B cell (primary cell): ENCODE measurements around the gene DLX1. TPM values are rescaled to one million over a fixed set of nuclear protein-coding genes. Genes with fewer than 3 reads are reported as not detected.

Experiments
- ATAC-seq: fragments of 200-7000 bp; cut with Tn5 transposase; one replicate; pipeline ENCODE4 v1.10.0; 2021; ENCODE audit warnings: low read depth, mild to moderate bottlenecking, moderate number of reproducible peaks, moderate library complexity
- CTCF ChIA-PET: fragments of 350-600 bp; sonication (Branson Sonifier 250); formaldehyde crosslinking; loops from one replicate; lab custom pipeline; 2021; ENCODE audit warnings: antibody characterized with exemption, inconsistent platforms; lab: Charles Lee
- POLR2A ChIA-PET: fragments of 350-600 bp; sonication (Branson Sonifier 250); formaldehyde crosslinking; loops from one replicate; lab custom pipeline; 2021; ENCODE audit warnings: antibody characterized with exemption; lab: Charles Lee
- DNase-seq: peaks from one replicate; pipeline ENCODE4 v3.0.0; 2013
- H2AFZ ChIP-seq: 2 replicates; pipeline ENCODE4 v1.6.1; 2012; ENCODE audit warnings: mild to moderate bottlenecking, low read depth, low read length; ENCODE audit not compliant: insufficient read depth, poor library complexity, severe bottlenecking
- H3K27ac ChIP-seq, 2 donors: 1 replicate in 1 of 2; 2 replicates in 1 of 2; pipeline ENCODE4 v1.5.1; 2012 to 2013; ENCODE audit warnings: low read length in 2 of 2, mild to moderate bottlenecking in 2 of 2, moderate library complexity in 1 of 2
- H3K27me3 ChIP-seq, 4 experiments: fragments of 200-600 bp in 1 of 4; sonication (generic) in 1 of 4; replicated peaks in 1 of 4; 1 replicate in 2 of 4; 2 replicates in 2 of 4; pipeline versions ENCODE4 v1.6.1 to v1.7.0; 2013 to 2016; ENCODE audit warnings: low read length in 3 of 4, mild to moderate bottlenecking in 2 of 4, mixed read lengths in 1 of 4, moderate library complexity in 1 of 4; ENCODE audit not compliant: insufficient read depth in 4 of 4, control insufficient read depth in 3 of 4; ENCODE audit errors: control extremely low read depth in 1 of 4
- H3K36me3 ChIP-seq, 2 experiments: replicated peaks in 1 of 2; 1 replicate in 1 of 2; 2 replicates in 1 of 2; pipeline versions ENCODE4 v1.6.1 to v1.7.1; 2013; ENCODE audit warnings: low read length in 1 of 2; ENCODE audit not compliant: insufficient read depth in 2 of 2, control insufficient read depth in 1 of 2; ENCODE audit errors: control extremely low read depth in 1 of 2, extremely low read depth in 1 of 2
- H3K4me1 ChIP-seq, 2 donors: fragments of 200-600 bp in 1 of 2; sonication (generic) in 1 of 2; 1 replicate in 1 of 2; 2 replicates in 1 of 2; pipeline versions ENCODE4 v1.5.1 to v1.6.1; 2013 to 2017; ENCODE audit warnings: low read length in 2 of 2; ENCODE audit not compliant: control insufficient read depth in 2 of 2, insufficient read depth in 2 of 2
- H3K4me2 ChIP-seq: replicated peaks from 2 replicates; pipeline ENCODE3; 2012; ENCODE audit warnings: mild to moderate bottlenecking, low read depth, low read length; ENCODE audit not compliant: poor library complexity, severe bottlenecking
- H3K4me3 ChIP-seq, 5 experiments: fragments of 200-600 bp in 1 of 5; sonication (generic) in 1 of 5; 1 replicate in 3 of 5; 2 replicates in 2 of 5; pipeline versions ENCODE4 v1.5.1 to v1.7.0; 2011 to 2016; ENCODE audit warnings: low read length in 4 of 5, mild to moderate bottlenecking in 4 of 5, low read depth in 2 of 5, control low read depth in 1 of 5, moderate library complexity in 1 of 5; ENCODE audit not compliant: insufficient read depth in 1 of 5; ENCODE audit errors: control extremely low read depth in 1 of 5, extremely low read depth in 1 of 5
- H3K79me2 ChIP-seq: fragments of 200-600 bp; sonication (generic); one replicate; pipeline ENCODE4 v1.6.0; 2016; ENCODE audit warnings: low read length; ENCODE audit not compliant: control insufficient read depth, insufficient read depth
- H3K9ac ChIP-seq: fragments of 200-600 bp; sonication (generic); 2 replicates; pipeline ENCODE4 v1.6.1; 2017; ENCODE audit warnings: mild to moderate bottlenecking, low read length, moderate library complexity
- H3K9me3 ChIP-seq, 3 donors: one replicate each; pipeline versions ENCODE4 v1.6.1 to v1.7.1; 2013; ENCODE audit warnings: low read length in 2 of 3; ENCODE audit not compliant: control insufficient read depth in 2 of 3, insufficient read depth in 1 of 3; ENCODE audit errors: control extremely low read depth in 1 of 3
- H4K20me1 ChIP-seq: 2 replicates; pipeline ENCODE4 v1.6.0; 2012; ENCODE audit warnings: mild to moderate bottlenecking, low read length; ENCODE audit not compliant: insufficient read depth, control insufficient read depth, poor library complexity, severe bottlenecking
- H3K27ac Mint-ChIP-seq: one replicate; pipeline ENCODE4 v1.8.0; 2021; ENCODE audit warnings: mixed read lengths
- H3K27me3 Mint-ChIP-seq: one replicate; pipeline ENCODE4 v1.8.0; 2021; ENCODE audit warnings: mixed read lengths
- H3K4me1 Mint-ChIP-seq: one replicate; pipeline ENCODE4 v1.8.0; 2021; ENCODE audit warnings: mixed read lengths
- H3K4me3 Mint-ChIP-seq: one replicate; pipeline ENCODE4 v1.8.0; 2021; ENCODE audit warnings: mixed read lengths
- H3K9me3 Mint-ChIP-seq: one replicate; pipeline ENCODE4 v1.8.0; 2022; ENCODE audit warnings: mixed read lengths; ENCODE audit not compliant: insufficient read depth
- CTCF ChIP-seq: fragments of 200-600 bp; IDR thresholded peaks from one replicate; pipeline ENCODE4 v1.8.0; 2022; ENCODE audit warnings: antibody characterized with exemption, mild to moderate bottlenecking
- EZH2 ChIP-seq: IDR thresholded peaks from 2 replicates; pipeline ENCODE4 v1.6.1; 2012; ENCODE audit warnings: borderline replicate concordance, low read depth, mild to moderate bottlenecking, moderate library complexity, low read length; ENCODE audit not compliant: insufficient read depth, poor library complexity, severe bottlenecking
- WGBS: methylation state at CpG from one replicate; pipeline ENCODE4 v1.1.5; 2013; ENCODE audit warnings: missing lambda C conversion rate; ENCODE audit not compliant: insufficient coverage; 5-methylcytosine and 5-hydroxymethylcytosine counted together
- intact Hi-C: fragments of 100-400 bp; cut with micrococcal nuclease; formaldehyde crosslinking; loops from one replicate; pipeline ENCODE4 v1.10.0; 2022
- polyA plus RNA-seq: library from polyadenylated mRNA; depleted of rRNA; stranded (reverse); fragments of >200 nt; gene quantifications from 2 replicates; pipeline ENCODE4 v1.2.3, GENCODE V29; 2012
- total RNA-seq, 2 donors: library from RNA; stranded (reverse); fragments of 120-200 nt in 1 of 2; gene quantifications; 1 replicate in 1 of 2; 2 replicates in 1 of 2; pipeline versions ENCODE4 v1.2.3 to v1.2.4, GENCODE V29; 2013 to 2022

Gene DLX1
- total and polyA plus RNA-seq, 2 donors (not counting 1 experiment from before 2014, with no cell fraction given), result not detected

- peaks cover 66% of the 10 kb centered on the region for H3K27me3 Mint-ChIP-seq
- Histone ChIP-seq H3K9me3 (peaks cover 2 to 83% (median 8%) of the 10 kb centered on the region in 3 donors), H3K4me2 (peak overlapping the region; percentile 76), H3K9ac (peak overlapping the region; percentile 54), H3K27me3 (peaks cover 7 to 96% (median 82%) of the 10 kb centered on the region in 4 experiments), H4K20me1 (no peaks in the 10 kb centered on the region), H3K4me3 (peak overlapping the region in 4 of 5 experiments; percentile 9 to 50 (median 28)), H3K4me1 (peaks cover 47 to 67% of the 10 kb centered on the region in 2 donors), H3K79me2 (no peaks in the 10 kb centered on the region), H3K27ac (no peak overlapping the region), H2AFZ (peak overlapping the region; percentile 37), H3K36me3 (no peaks in the 10 kb centered on the region)
- CTCF ChIA-PET, result no interaction called here
- peak overlapping the region; percentile 90 for H3K4me3 Mint-ChIP-seq
- intact Hi-C loops, result loop anchor here (5.0 kb wide), 1 partner anchor 1277 kb away; the partner anchor contains the start of gene GAD1
- ATAC-seq (no peak), DNase-seq (no peak)
- WGBS, result 4% methylated on average over 48 of the region's 66 CpGs
- TF ChIP-seq CTCF (no peak), EZH2 (no peak)
- POLR2A ChIA-PET, result interaction anchor here (1.2 kb wide), 1 partner anchor 14 kb away, joined by 3 read pairs; no protein-coding TSS in a partner anchor
- no peaks in the 10 kb centered on the region for H3K9me3 Mint-ChIP-seq
- H3K4me1 Mint-ChIP-seq, result peaks cover 30% of the 10 kb centered on the region
- H3K27ac Mint-ChIP-seq, result peak overlapping the region; percentile 37
Measured at GRCh38 chr2:172094294-172095145, 9.2 kb downstream of the DLX1 start.
